Central memory CD4-positive, alpha-beta T cell (primary cell): Measurements from ENCODE around the gene UBL4B.
A peak's percentile ranks its signal among the peaks of the same experiment; 100 is the strongest.

Source experiments
- DNase-seq: peaks from one replicate; pipeline ENCODE4 v3.0.0; 2022

Gene UBL4B

DNA sequence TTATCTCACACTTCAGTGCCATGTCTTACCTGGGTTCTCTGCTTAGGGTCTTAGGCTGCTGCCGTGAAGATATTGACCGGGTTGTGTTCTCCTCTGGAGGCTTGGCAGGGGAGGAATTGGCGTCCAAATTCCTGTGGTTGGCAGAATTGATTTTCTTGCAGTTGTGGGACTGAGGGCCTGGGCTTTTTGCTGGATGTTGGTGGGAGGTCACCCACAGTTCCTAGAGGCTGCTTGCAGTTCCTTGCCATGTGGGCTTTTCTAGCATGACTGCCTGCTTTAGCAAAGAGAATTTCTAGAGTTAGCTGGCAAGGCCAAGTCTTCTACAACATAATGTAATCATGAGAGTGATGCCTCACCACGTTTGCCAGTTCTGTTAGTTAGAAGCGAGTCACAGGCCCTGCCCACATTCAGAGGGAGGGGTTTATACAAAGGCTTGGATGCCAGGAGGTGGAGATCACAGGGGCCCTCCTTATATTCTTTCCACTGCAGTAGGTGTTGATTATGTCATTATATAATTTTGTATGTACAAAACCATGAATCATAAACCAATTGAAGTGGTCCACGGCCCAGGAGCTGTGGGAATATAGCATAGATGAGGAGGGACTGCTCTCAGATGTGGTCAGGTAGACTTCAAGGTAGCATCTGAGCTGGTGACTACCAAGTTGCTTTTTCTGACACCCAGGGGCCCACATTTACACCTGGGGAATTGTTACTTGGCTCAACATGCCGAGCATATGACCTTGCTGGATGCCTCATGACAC is 6.6 kb downstream of the UBL4B start:
- no peak for DNase-seq

DNA sequence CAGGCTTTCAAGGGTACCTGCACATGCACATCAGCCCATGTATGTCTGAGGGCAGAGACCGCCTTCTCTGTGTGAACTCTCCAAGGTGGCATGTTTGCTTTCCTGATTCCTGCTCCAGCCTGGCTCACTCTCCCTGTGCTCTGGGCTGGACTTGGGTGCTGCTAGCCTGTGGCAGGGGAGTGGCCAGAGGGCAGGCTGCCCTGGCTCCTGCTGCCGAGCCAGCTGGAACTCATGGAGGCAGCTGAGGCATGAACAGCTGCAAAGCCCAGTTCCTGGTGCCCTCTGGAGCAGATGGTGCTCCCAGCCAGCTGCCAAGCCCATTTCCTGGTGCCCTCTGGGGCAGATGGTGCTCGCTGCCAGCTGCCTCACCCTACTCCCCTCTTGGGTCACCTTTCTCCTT is 7.6 kb downstream of the UBL4B start:
- no peak for DNase-seq

DNA sequence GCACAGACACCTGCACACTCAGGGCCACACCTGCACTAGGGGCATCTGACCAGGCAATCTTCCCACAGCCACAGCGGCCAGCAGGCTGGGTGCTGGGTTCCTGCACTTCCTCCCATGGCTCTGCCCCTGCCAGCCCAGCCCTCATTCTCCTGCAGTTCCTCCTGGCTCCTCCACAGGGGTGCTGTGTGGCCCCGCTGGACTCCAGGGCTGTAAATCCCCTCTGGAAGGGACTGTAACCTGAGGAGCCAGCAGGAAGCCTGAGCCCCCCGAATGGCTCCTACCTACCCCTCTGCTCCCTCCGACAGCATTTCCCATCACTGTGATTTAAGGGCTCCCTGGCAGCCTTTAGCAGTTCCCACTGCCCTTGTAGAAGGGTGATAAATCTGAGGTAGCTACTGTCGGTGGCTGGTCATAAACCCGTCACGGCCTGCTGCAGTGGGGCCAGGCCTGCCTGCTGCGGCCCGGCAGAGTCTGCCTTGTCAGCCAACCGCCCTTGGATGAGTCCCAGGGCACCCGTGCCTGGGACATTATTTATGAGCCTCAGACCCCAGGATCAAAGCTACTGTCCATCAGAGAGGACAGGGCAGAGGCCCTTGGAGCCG is 8.8 kb downstream of the UBL4B start:
- DNase-seq, result no peak

DNA sequence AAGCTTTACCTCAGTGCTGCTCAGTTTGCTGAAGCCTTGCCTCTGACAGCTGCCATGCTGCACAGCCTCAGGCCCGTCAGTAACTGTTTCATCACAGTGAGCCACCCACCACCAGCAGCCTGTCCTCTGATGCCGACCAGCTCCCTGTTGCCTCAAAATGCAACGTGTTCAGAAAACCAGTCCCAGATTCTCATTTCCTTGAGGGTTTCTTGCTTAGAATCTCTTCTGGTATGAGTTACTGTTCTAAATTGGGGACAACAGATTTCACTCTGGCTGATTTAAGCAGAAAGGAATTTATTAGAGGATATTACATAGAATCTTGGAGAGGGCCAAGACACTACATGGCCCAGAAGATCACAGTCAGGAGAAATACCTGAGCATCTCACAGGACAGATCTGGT is 11.0 kb downstream of the UBL4B start:
- DNase-seq, result no peak

DNA sequence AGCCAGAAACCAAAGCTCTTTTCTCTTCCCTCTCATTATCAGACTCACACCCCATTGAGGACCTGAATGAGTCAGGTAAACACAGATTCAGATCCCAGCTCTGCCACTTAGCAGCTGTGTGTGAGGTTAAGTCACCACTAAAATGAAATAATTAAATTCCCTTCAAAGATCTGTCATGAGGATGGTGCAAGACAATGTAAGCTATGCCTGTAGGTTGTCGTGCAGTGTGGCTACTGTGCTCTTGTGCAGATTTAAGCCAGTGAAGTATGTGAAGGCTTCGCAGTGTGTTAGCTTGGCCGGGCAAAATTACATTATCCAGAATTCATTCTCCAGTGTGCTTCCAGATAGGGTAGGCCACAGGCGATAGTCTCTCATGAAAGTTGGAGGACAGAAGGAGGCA is 13.6 kb downstream of the UBL4B start:
- no peak for DNase-seq

DNA sequence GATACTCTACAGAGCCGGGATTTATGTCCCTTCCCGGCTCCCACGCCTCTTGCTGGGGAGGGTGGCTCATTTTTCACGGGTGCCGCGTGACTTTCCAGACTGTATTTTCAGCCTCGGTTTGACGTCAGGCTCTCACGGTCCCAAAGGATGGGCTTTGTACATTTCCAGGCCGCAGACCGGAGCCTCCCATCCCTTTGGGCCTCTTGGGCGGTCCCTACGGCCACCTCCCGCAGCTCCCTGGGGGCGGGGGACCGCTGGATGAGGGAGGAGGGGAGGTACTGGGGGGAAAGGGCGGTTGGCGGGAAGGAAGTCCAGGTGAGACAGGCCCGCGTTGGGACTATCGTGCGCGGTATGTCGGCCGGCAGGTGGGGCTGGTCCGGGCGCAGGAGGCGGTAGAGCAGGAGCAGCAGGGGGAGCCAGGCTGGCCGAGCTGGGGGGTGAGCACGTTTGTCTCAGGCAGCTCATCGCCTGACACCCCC is 17.9 kb downstream of the UBL4B start:
- no peak for DNase-seq

GRCh38 chr1:110130989-110131388 is 18.7 kb downstream of the UBL4B start:
- DNase-seq, result no peak

GRCh38 chr1:110132682-110133081 is 20.4 kb downstream of the UBL4B start:
- no peak for DNase-seq

- DNase-seq, result no peak
Measured at GRCh38 chr1:110133436-110133835, 21.2 kb downstream of the UBL4B start.

DNA sequence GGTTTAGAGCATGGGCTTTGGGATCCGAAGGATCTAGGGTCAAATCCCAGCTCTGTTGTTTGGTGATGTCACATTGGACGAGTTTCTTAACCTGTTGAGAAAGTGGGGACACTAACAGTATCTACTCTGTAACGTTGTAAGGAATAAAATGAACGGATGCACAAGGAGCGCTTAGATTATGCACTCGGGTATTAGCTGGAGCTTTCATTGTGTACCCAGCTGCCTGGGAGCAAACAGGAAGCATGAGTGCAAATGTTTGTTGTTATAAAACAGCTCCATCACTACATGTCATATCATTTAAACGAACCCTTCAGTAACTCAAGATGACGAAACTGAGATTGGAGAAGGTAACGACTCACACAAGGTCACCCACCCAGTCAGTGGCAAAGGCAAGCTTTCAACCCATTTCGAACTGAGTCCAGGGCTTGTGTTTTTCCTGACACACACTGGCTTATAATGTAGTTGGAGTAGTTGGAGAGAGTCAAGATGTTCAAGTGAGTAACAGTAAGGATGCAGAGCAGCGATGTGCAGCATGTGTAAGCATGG is 21.9 kb downstream of the UBL4B start:
- DNase-seq, result no peak

GRCh38 chr1:110135246-110135645 is 23.0 kb downstream of the UBL4B start:
- DNase-seq, result no peak

- no peak for DNase-seq
Measured at GRCh38 chr1:110135666-110136065, 23.4 kb downstream of the UBL4B start.

DNA sequence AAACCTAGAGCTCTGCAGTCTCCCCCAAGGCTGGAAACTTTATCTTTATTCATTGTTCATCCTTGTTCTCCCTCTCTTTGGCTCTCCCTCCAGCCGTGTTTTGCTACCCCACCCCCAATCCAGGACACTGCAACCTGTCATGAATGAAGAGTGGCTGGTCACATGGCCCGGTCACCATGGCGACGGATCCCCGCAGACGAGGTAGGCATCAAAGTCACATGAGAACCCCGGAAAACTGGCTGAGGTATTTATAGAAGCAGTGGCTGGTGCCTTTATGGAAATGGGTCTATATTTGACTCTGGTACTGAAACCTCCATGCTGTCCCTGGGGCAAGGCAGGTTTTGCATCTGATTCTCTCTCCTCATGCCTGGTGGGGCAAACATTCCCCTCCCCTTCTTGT is 24.7 kb downstream of the UBL4B start:
- DNase-seq, result peak; percentile 28

- no peak for DNase-seq
Measured at GRCh38 chr1:110138956-110139355, 26.7 kb downstream of the UBL4B start.

DNA sequence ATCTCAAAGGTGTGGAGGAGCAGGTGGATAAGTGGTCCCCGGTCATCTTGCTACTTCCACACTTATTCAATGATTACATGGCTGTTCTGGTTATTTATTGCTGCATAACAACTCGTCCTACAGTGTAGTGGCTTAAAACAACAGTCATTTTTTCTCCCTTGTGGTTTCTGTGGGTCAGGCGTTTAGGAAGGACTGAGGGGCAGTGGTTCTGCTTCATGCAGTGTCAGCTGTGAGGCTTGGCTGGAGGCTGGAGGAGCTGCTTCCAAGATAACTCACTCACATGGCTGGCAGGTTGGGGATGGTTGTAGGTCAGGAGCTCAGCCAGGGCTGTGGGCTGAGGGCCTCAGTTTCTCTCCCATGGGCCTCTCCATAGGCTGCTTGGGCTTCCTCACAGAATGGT is 32.1 kb downstream of the UBL4B start:
- DNase-seq, result no peak

DNA sequence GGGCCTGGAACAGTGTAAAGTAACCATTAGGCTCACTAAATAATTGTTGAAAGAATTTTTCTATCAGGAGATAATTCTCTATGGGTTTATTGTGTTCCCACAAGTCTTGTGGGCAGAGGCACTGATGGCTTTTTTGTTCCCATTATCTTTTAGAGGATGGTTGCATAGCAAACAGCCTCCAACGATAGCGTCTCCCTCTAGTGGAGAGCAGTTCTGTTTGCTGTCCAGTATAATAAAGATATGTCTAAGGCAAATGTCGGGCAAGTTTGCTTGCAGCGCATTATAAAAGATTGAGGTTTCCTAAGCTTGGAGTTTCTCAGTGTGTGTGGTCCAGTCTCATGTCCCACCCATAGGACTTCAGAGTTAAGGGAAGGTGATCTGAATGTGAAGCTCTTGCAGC is 36.7 kb downstream of the UBL4B start:
- no peak for DNase-seq

DNA sequence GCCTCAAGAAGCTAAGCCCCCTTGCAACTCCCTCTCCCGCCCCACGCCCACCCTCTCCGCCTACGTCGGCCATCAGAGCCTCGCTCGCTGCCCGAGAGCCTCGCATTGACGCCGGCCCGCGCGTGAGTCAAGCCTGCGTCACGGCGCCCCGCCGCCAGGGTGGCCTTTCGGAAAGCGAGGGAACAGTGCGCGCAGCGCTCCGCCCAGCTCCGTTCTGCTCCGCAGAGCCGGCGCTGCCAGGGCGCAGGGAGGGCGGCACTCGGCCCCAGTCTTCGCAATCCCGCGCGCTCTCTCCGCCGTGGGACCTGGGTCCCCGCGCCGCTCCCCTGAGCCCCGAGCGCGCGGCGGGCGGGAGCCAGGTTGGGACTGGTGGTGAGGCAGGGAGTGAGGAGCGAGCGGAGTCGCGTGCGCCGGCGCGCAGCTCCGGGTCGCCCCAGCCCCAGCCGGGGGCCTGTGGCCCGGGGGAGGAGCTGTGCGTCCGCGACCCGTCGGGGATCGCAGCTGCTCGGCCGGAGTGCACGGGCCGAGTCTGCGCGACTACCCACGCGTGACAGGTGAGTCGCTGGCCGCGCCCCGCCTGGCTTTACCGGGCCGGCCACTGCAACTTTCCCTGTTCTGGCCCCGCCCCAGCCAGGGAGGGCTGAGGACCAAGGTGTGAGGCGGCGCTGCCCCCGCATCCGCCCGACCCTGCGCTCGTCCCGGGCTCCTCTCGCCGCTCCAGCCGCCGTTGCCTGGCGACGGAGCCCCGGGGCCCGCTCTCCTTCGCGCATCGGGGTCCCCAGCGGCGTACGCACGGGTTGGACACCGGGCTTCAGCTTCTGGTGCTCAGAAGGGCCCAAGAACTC is 38.3 kb downstream of the UBL4B start, which contains the start of gene SLC6A17:
SLC6A17 (plus strand) TSS at position 165 of the 845 bp plus-strand sequence. CDS start 16,436 bp downstream, outside the sequence.
- no peak for DNase-seq

DNA sequence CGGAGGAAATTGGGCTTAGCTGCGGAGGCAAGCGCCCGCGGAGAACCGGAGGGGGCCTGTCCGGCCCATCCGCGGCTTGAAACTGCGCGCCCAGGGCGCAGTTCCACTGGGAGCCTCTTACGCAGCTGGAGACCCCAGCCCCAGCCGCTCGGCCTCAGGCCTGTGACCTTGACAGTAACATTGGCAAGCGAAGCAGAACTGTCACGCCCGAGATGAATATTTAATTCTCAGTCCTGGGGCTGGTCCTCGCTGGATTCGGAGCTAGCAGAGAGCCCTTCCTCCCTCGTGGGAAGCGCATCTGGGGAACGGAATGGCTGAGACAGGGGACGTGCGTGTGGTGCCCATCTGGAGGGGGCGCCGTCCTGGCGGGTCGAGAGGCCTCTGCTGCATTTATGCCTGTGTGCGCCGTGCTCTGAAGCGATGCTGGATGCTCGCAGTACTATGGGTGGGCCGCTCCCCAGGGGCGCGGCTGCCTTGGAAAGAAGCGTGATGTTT is 39.0 kb downstream of the UBL4B start:
- DNase-seq, result no peak

DNA sequence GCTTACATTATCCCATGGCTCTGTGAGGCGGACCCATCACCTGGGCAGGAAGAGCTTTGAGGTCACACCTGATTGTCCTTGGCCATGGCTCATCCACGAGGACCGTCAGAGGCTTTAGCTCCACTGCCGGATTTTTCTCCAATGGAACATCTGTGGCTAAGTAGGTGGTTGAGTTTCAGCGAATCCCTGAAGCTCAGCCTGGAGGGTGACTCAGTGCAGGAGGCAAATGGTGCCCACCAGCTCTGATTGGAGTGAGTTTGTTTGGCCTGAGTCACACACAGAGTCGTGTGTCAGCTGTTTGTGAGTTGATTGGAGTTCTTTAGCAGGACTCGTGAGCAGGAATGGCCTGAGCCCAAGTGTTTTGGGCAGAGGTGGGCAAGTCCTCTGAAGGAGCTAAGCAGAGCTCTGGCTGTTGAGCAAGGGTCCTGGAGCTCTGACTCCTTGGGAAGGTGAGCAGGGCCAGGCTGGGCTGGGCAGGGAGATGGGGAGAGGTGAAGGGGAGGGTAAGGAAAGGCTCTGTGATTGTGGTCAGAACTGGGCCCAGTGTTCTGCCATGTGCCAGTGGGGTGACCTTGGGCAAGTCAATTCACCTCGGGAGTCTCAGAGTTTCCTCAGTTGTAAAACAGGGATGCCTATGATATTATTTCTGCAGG is 40.0 kb downstream of the UBL4B start:
- no peak for DNase-seq

GRCh38 chr1:110153407-110153950 is 41.2 kb downstream of the UBL4B start:
- no peak for DNase-seq

DNA sequence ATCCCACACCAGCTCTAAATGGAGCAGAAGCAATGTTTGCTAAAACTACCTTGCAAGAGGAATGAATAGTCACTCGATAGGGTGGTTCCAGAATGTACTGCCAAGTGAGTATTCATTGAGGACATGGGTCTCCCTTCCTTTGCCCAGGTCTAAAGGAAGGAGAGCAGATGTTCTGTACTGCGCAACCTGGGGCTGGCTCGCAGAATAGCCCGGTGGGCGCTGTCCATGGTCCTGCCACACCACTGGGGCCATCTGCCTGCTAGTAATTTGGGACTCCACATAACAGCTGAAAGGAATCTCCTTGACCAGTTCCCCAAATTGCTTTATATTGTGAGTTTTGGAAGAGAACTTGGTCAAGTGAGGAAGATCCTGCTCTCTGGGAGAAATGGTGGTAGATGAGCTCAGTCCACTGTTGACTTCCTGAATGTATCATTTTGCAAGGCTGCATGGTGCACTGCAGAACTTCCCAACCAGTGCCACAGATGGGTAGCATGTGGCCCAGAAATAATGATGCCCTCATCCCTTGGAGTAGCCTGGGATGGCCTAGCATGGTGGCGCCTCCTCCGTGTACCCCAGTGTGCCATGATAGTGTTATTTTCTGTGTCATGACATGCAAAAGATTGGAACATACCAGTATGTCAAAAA is 43.8 kb downstream of the UBL4B start:
- no peak for DNase-seq

GRCh38 chr1:110158261-110158660 is 46.0 kb downstream of the UBL4B start:
- no peak for DNase-seq
